H1 (cell line): ENCODE data around the gene ATP2A3. TPM values are rescaled to one million over a fixed set of nuclear protein-coding genes. Genes with fewer than 3 reads are reported as not detected.

Experiments used
- BACH1 ChIP-seq: IDR thresholded peaks from 2 replicates; pipeline ENCODE4 v1.6.1; 2012; ENCODE audit warnings: low read length, improper control_type of control experiment
- GTF2F1 ChIP-seq: IDR thresholded peaks from 2 replicates; pipeline ENCODE4 v1.6.1; 2012; ENCODE audit warnings: low read depth, low read length, improper control_type of control experiment, borderline replicate concordance
- POU5F1 ChIP-seq: IDR thresholded peaks from 2 replicates; pipeline ENCODE4 v1.6.1; 2011; ENCODE audit warnings: low read depth, mild to moderate bottlenecking, low read length, moderate library complexity
- RAD21 ChIP-seq, 2 experiments: IDR thresholded peaks in 1 of 2; conservative IDR thresholded peaks in 1 of 2; 2 replicates each; pipeline ENCODE4 v1.6.1; 2011; ENCODE audit warnings: low read depth in 2 of 2, low read length in 2 of 2, improper control_type of control experiment in 1 of 2, inconsistent platforms in 1 of 2, mild to moderate bottlenecking in 1 of 2, moderate library complexity in 1 of 2
- RBBP5 ChIP-seq: IDR thresholded peaks from 2 replicates; pipeline ENCODE4 v1.7.1; 2012; ENCODE audit warnings: low read depth, mild to moderate bottlenecking, inconsistent platforms, low read length, moderate library complexity, borderline replicate concordance
- RXRA ChIP-seq: IDR thresholded peaks from 2 replicates; pipeline ENCODE4 v1.6.1; 2011; ENCODE audit warnings: low read depth, mild to moderate bottlenecking, low read length, moderate library complexity; ENCODE audit not compliant: insufficient read depth
- SIRT6 ChIP-seq: IDR thresholded peaks from one replicate; pipeline ENCODE4 v1.7.1; 2012; ENCODE audit warnings: low read length, inconsistent platforms
- SIX5 ChIP-seq: IDR thresholded peaks from 2 replicates; pipeline ENCODE4 v1.6.1; 2011; ENCODE audit warnings: mild to moderate bottlenecking, low read depth, low read length
- TAF7 ChIP-seq: optimal IDR thresholded peaks from 2 replicates; pipeline ENCODE3; 2011; ENCODE audit warnings: low read depth, mild to moderate bottlenecking, inconsistent platforms, low read length, moderate library complexity, borderline replicate concordance
- TBP ChIP-seq: IDR thresholded peaks from 2 replicates; pipeline ENCODE4 v1.6.1; 2011; ENCODE audit warnings: low read depth, low read length, improper control_type of control experiment
- polyA plus RNA-seq, 7 experiments: library from polyadenylated mRNA; depleted of rRNA in 3 of 7; stranded (reverse) in 5 of 7; unstranded in 2 of 7; fragments of >200 nt in 5 of 7; fragments of 200-250 nt in 2 of 7; gene quantifications; 1 replicate in 5 of 7; 2 replicates in 1 of 7; 4 replicates in 1 of 7; pipeline versions ENCODE4 v1.2.1 to v1.2.3, GENCODE V29; 2011 to 2013; ENCODE audit warnings: missing spikeins in 2 of 7, mixed read lengths in 2 of 7
- total RNA-seq: library from RNA; stranded (reverse); fragmentation: NEBNext Ultra II Directional; extraction: Animal tissue kit (Norgen Biotek cat#: 25700); gene quantifications from 2 replicates; pipeline ENCODE4 v1.2.1, GENCODE V29; 2021
- TF ChIP-seq, protein P1 (sequence below): fragments of 300-600 bp; sonication (generic); IDR thresholded peaks from 2 replicates; pipeline ENCODE4 v1.7.1; 2012; ENCODE audit warnings: low read length, moderate library complexity, mild to moderate bottlenecking, inconsistent platforms; ENCODE audit not compliant: insufficient replicate concordance

Gene ATP2A3
- total and polyA plus RNA-seq, 2 of the 8 experiments (the other 6 are each of a cell fraction or from before 2014, with no cell fraction given) = 18.4 to 32.5 TPM

DNA sequence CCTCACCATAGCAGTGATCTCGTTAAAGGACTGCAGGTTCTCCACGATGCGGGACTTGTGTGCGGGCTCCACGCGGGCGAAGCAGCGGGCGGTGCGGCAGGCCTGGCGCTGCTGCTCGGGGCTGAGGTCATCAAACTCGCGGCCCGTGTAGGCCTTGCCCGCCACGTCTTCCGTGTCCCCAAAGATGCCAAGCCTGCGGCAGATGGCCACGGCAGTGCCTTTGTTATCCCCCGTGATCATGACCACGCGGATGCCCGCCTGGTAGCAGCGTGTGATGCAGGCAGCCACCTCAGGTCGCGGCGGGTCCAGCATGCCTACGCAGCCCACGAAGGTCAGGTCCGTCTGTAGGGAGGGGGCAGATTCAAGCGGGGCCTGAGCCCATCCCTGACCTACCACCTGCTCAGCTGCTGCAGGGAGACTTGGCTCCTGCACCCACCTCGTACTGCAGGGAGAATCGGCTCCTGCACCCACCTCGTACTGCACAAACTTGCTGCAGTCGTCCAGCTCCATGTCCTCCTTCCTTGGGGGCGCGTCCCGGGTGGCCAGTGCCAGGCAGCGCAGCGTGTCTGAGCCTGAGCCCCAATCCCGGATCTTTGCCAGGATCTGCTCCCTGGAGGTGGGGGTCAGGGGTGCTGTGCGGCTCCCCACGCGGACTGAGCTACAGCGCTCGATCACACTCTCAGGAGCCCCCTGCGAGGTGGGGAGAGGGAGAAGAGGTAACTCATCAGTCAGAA lies 23.1 kb downstream of the ATP2A3 start (continued):
- TF ChIP-seq, protein P1, sequence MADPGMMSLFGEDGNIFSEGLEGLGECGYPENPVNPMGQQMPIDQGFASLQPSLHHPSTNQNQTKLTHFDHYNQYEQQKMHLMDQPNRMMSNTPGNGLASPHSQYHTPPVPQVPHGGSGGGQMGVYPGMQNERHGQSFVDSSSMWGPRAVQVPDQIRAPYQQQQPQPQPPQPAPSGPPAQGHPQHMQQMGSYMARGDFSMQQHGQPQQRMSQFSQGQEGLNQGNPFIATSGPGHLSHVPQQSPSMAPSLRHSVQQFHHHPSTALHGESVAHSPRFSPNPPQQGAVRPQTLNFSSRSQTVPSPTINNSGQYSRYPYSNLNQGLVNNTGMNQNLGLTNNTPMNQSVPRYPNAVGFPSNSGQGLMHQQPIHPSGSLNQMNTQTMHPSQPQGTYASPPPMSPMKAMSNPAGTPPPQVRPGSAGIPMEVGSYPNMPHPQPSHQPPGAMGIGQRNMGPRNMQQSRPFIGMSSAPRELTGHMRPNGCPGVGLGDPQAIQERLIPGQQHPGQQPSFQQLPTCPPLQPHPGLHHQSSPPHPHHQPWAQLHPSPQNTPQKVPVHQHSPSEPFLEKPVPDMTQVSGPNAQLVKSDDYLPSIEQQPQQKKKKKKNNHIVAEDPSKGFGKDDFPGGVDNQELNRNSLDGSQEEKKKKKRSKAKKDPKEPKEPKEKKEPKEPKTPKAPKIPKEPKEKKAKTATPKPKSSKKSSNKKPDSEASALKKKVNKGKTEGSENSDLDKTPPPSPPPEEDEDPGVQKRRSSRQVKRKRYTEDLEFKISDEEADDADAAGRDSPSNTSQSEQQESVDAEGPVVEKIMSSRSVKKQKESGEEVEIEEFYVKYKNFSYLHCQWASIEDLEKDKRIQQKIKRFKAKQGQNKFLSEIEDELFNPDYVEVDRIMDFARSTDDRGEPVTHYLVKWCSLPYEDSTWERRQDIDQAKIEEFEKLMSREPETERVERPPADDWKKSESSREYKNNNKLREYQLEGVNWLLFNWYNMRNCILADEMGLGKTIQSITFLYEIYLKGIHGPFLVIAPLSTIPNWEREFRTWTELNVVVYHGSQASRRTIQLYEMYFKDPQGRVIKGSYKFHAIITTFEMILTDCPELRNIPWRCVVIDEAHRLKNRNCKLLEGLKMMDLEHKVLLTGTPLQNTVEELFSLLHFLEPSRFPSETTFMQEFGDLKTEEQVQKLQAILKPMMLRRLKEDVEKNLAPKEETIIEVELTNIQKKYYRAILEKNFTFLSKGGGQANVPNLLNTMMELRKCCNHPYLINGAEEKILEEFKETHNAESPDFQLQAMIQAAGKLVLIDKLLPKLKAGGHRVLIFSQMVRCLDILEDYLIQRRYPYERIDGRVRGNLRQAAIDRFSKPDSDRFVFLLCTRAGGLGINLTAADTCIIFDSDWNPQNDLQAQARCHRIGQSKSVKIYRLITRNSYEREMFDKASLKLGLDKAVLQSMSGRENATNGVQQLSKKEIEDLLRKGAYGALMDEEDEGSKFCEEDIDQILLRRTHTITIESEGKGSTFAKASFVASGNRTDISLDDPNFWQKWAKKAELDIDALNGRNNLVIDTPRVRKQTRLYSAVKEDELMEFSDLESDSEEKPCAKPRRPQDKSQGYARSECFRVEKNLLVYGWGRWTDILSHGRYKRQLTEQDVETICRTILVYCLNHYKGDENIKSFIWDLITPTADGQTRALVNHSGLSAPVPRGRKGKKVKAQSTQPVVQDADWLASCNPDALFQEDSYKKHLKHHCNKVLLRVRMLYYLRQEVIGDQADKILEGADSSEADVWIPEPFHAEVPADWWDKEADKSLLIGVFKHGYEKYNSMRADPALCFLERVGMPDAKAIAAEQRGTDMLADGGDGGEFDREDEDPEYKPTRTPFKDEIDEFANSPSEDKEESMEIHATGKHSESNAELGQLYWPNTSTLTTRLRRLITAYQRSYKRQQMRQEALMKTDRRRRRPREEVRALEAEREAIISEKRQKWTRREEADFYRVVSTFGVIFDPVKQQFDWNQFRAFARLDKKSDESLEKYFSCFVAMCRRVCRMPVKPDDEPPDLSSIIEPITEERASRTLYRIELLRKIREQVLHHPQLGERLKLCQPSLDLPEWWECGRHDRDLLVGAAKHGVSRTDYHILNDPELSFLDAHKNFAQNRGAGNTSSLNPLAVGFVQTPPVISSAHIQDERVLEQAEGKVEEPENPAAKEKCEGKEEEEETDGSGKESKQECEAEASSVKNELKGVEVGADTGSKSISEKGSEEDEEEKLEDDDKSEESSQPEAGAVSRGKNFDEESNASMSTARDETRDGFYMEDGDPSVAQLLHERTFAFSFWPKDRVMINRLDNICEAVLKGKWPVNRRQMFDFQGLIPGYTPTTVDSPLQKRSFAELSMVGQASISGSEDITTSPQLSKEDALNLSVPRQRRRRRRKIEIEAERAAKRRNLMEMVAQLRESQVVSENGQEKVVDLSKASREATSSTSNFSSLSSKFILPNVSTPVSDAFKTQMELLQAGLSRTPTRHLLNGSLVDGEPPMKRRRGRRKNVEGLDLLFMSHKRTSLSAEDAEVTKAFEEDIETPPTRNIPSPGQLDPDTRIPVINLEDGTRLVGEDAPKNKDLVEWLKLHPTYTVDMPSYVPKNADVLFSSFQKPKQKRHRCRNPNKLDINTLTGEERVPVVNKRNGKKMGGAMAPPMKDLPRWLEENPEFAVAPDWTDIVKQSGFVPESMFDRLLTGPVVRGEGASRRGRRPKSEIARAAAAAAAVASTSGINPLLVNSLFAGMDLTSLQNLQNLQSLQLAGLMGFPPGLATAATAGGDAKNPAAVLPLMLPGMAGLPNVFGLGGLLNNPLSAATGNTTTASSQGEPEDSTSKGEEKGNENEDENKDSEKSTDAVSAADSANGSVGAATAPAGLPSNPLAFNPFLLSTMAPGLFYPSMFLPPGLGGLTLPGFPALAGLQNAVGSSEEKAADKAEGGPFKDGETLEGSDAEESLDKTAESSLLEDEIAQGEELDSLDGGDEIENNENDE = no peak
- no peak for TF ChIP-seq RAD21 (IDR thresholded peaks at IDR 0.05 in 1 of 2, conservative IDR thresholded peaks at IDR 0.05 in 1 of 2; ENCODE audit: low read depth in 2 of 2, low read length in 2 of 2)
- TF ChIP-seq SIRT6 = no peak
- TF ChIP-seq GTF2F1 = no peak
- no peak for TF ChIP-seq SIX5
- no peak for TF ChIP-seq POU5F1
- no peak for TF ChIP-seq RBBP5
- TF ChIP-seq TAF7 = no peak
- TF ChIP-seq RXRA = no peak
- no peak for TF ChIP-seq BACH1
- TF ChIP-seq TBP = no peak
